ENCODE data around the gene MSMO1. TPM values are rescaled to one million over a fixed set of nuclear protein-coding genes. Genes with fewer than 3 reads are reported as not detected.

The MSMO1 gene
- total and polyA plus RNA-seq, 10 of the 15 experiments (the other 5 are each of a cell fraction or from before 2014, with no cell fraction given), result 63.6 to 168 (median 105) TPM

DNA sequence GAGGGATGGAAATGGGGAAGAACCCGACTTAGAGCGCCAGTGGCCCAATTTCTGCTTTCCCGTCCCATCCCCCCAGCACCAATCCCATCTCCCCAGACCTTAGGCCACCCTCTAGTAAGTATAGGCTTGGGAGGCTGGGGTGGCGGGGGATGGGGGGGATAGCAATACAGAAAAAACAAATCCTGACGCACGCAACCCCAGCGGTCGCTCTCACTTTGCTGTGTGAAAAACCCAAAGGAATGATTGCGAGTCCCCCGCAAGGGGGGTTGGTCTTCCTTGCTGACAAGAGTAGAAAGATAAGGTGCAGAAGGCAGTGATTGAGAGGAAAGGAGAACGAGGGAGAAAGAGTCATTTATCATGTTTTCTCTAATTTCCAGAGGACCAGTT lies 52.2 kb downstream of the MSMO1 start:
- ChIA-PET RAD21 (ENCODE audit: unreplicated experiment) (no interaction called here), CTCF (no interaction called here), SMC1A (ENCODE audit: uncharacterized antibody, unreplicated experiment) (interaction anchor here (0.6 kb wide), 1 partner anchor 572 kb away, joined by 3 read pairs; no protein-coding TSS in a partner anchor), POLR2A (no interaction called here)
- no peak overlapping the region for H3K4me3 ChIP-seq
- no peaks in the 10 kb centered on the region for H3K79me2 ChIP-seq (ENCODE audit: control insufficient read depth, insufficient read depth, low read length)
- 85% methylated on average over 11 of the region's 11 CpGs for WGBS (ENCODE audit: insufficient coverage, insufficient replicate concordance, low lambda C conversion rate, missing lambda C conversion rate)
- H3K36me3 ChIP-seq (ENCODE audit: control insufficient read depth in 2 of 2, insufficient read depth in 2 of 2, low read length in 1 of 2), result no peaks in the 10 kb centered on the region
- H3K9me3 ChIP-seq (replicated peaks; ENCODE audit: control insufficient read depth, insufficient read depth, low read length), result no peaks in the 10 kb centered on the region
- FAIRE-seq (no peak), ATAC-seq (no peak), DNase-seq (ENCODE audit: low read depth, low spot score) (no peak)
- in situ Hi-C loops (cut with MboI) (no loop called here), intact Hi-C loops (cut with micrococcal nuclease; ENCODE audit: unreplicated experiment) (no loop called here)
- TF ChIP-seq NR2C2 (IDR thresholded peaks at IDR 0.05; ENCODE audit: borderline replicate concordance, control insufficient read depth, insufficient read length, low read depth) (no peak), SP1 (IDR thresholded peaks at IDR 0.05; ENCODE audit: low read depth, low read length) (no peak), BACH1 (IDR thresholded peaks at IDR 0.05; ENCODE audit: borderline replicate concordance) (no peak), SMAD5 (IDR thresholded peaks at IDR 0.05; ENCODE audit: low read depth) (no peak), POLR2AphosphoS5 (IDR thresholded peaks at IDR 0.05; ENCODE audit: low read length) (no peak), RAD51 (IDR thresholded peaks at IDR 0.05) (no peak), NFXL1 (IDR thresholded peaks at IDR 0.05; ENCODE audit: borderline replicate concordance) (no peak), BMI1 (IDR thresholded peaks at IDR 0.05; ENCODE audit: borderline replicate concordance) (no peak), POLR2AphosphoS2 (IDR thresholded peaks at IDR 0.05; ENCODE audit: low read depth, low read length) (no peak), NBN (IDR thresholded peaks at IDR 0.05) (no peak), WRNIP1 (IDR thresholded peaks at IDR 0.05; ENCODE audit: borderline replicate concordance, low read depth, low read length) (no peak)
- TF ChIP-seq, protein P1, sequence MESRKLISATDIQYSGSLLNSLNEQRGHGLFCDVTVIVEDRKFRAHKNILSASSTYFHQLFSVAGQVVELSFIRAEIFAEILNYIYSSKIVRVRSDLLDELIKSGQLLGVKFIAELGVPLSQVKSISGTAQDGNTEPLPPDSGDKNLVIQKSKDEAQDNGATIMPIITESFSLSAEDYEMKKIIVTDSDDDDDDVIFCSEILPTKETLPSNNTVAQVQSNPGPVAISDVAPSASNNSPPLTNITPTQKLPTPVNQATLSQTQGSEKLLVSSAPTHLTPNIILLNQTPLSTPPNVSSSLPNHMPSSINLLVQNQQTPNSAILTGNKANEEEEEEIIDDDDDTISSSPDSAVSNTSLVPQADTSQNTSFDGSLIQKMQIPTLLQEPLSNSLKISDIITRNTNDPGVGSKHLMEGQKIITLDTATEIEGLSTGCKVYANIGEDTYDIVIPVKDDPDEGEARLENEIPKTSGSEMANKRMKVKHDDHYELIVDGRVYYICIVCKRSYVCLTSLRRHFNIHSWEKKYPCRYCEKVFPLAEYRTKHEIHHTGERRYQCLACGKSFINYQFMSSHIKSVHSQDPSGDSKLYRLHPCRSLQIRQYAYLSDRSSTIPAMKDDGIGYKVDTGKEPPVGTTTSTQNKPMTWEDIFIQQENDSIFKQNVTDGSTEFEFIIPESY (IDR thresholded peaks at IDR 0.05), result no peak
- TF ChIP-seq, protein P2, sequence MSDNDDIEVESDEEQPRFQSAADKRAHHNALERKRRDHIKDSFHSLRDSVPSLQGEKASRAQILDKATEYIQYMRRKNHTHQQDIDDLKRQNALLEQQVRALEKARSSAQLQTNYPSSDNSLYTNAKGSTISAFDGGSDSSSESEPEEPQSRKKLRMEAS (IDR thresholded peaks at IDR 0.05; ENCODE audit: low read depth, low read length), result no peak
- TF ChIP-seq, protein P3, sequence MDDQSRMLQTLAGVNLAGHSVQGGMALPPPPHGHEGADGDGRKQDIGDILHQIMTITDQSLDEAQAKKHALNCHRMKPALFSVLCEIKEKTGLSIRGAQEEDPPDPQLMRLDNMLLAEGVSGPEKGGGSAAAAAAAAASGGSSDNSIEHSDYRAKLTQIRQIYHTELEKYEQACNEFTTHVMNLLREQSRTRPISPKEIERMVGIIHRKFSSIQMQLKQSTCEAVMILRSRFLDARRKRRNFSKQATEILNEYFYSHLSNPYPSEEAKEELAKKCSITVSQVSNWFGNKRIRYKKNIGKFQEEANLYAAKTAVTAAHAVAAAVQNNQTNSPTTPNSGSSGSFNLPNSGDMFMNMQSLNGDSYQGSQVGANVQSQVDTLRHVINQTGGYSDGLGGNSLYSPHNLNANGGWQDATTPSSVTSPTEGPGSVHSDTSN (IDR thresholded peaks at IDR 0.05; ENCODE audit: insufficient replicate concordance, low read depth, low read length), result no peak
- TF ChIP-seq, protein P4, sequence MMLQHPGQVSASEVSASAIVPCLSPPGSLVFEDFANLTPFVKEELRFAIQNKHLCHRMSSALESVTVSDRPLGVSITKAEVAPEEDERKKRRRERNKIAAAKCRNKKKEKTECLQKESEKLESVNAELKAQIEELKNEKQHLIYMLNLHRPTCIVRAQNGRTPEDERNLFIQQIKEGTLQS (IDR thresholded peaks at IDR 0.05; ENCODE audit: borderline replicate concordance, extremely low read depth, low read depth, low read length), result no peak
- TF ChIP-seq, protein P5, sequence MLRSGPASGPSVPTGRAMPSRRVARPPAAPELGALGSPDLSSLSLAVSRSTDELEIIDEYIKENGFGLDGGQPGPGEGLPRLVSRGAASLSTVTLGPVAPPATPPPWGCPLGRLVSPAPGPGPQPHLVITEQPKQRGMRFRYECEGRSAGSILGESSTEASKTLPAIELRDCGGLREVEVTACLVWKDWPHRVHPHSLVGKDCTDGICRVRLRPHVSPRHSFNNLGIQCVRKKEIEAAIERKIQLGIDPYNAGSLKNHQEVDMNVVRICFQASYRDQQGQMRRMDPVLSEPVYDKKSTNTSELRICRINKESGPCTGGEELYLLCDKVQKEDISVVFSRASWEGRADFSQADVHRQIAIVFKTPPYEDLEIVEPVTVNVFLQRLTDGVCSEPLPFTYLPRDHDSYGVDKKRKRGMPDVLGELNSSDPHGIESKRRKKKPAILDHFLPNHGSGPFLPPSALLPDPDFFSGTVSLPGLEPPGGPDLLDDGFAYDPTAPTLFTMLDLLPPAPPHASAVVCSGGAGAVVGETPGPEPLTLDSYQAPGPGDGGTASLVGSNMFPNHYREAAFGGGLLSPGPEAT (IDR thresholded peaks at IDR 0.05; ENCODE audit: low read depth), result no peak
- H3K4me2 ChIP-seq (ENCODE audit: control insufficient read depth, insufficient read depth), result no peak overlapping the region
- H3K27ac ChIP-seq (ENCODE audit: control insufficient read depth, insufficient read depth), result no peak overlapping the region
- H3K4me1 ChIP-seq (ENCODE audit: control insufficient read depth, insufficient read depth, low read length), result no peaks in the 10 kb centered on the region
- BruUV-seq (replicated peaks), result no TSS peak
- no peak overlapping the region for H3K9ac ChIP-seq (ENCODE audit: control insufficient read depth, insufficient read depth, low read length)
- H4K20me1 ChIP-seq (ENCODE audit: control insufficient read depth, insufficient read depth), result no peaks in the 10 kb centered on the region
- peaks cover 0 to 19% of the 10 kb centered on the region in 2 experiments for H3K27me3 ChIP-seq (replicated peaks in 1 of 2; ENCODE audit: control insufficient read depth in 2 of 2, insufficient read depth in 2 of 2, low read length in 1 of 2)
- H2AFZ ChIP-seq (ENCODE audit: control insufficient read depth, low read depth, low read length), result no peak overlapping the region

Measured in GM12878 (cell line).